K562 (cell line): ENCODE results near the gene ZNF516.

Source experiments
- BACH1 ChIP-seq: fragments of 200-800 bp; sonication (Bioruptor generic); IDR thresholded peaks from 2 replicates; pipeline ENCODE4 v1.6.1; 2016; ENCODE audit warnings: missing genetic modification characterization, missing compliant biosample characterization
- BHLHE40 ChIP-seq: IDR thresholded peaks from 2 replicates; pipeline ENCODE4 v1.6.1; 2011; ENCODE audit warnings: low read length, improper control_type of control experiment
- NCOR1 ChIP-seq: fragments of 450-650 bp; IDR thresholded peaks from 2 replicates; pipeline ENCODE4 v1.6.1; 2016; ENCODE audit warnings: mild to moderate bottlenecking, moderate library complexity
- NRF1 ChIP-seq, 2 experiments: fragments of 450-650 bp; IDR thresholded peaks in 1 of 2; conservative IDR thresholded peaks in 1 of 2; 2 replicates each; pipeline ENCODE4 v1.6.1; 2014; ENCODE audit warnings: mild to moderate bottlenecking in 2 of 2
- POLR2AphosphoS5 ChIP-seq: IDR thresholded peaks from 2 replicates; pipeline ENCODE4 v1.6.1; 2011; ENCODE audit warnings: mild to moderate bottlenecking, low read depth, low read length, moderate library complexity; ENCODE audit not compliant: control insufficient read depth, insufficient read depth
- ZBTB43 ChIP-seq: sonication (generic); formaldehyde crosslinking; IDR thresholded peaks from 2 replicates; pipeline ENCODE4 v1.8.0; 2023; ENCODE audit warnings: mild to moderate bottlenecking, missing genetic modification reagents
- ZFP1 ChIP-seq: fragments of 450-650 bp; formaldehyde crosslinking; IDR thresholded peaks from 2 replicates; pipeline ENCODE4 v1.4.0; 2020; ENCODE audit warnings: mild to moderate bottlenecking, mixed read lengths
- ZNF592 ChIP-seq: fragments of 450-650 bp; IDR thresholded peaks from 2 replicates; pipeline ENCODE4 v1.6.1; 2017; ENCODE audit warnings: antibody characterized with exemption, mild to moderate bottlenecking

- TF ChIP-seq ZNF592: no peak
- TF ChIP-seq ZBTB43 (CRISPR knock-in tag): no peak
- no peak for TF ChIP-seq NCOR1
- no peak for TF ChIP-seq POLR2AphosphoS5
- TF ChIP-seq NRF1 (conservative IDR thresholded peaks at IDR 0.05 in 1 of 2, IDR thresholded peaks at IDR 0.05 in 1 of 2): no peak
- TF ChIP-seq BACH1 (tag): no peak
- no peak for TF ChIP-seq ZFP1 (CRISPR knock-in tag)
- no peak for TF ChIP-seq BHLHE40
Measured at GRCh38 chr18:76457475-76457874, 37.6 kb downstream of the ZNF516 start.
